Measurements from ENCODE around the gene NOC2L. TPM values are rescaled to one million over a fixed set of nuclear protein-coding genes. Genes with fewer than 3 reads are reported as not detected.
A peak's percentile ranks its signal among the peaks of the same experiment; 100 is the strongest.

The NOC2L gene
- total RNA-seq, 3 donors from 2014 or later = 36.2 to 38.7 (median 38.2) TPM

DNA sequence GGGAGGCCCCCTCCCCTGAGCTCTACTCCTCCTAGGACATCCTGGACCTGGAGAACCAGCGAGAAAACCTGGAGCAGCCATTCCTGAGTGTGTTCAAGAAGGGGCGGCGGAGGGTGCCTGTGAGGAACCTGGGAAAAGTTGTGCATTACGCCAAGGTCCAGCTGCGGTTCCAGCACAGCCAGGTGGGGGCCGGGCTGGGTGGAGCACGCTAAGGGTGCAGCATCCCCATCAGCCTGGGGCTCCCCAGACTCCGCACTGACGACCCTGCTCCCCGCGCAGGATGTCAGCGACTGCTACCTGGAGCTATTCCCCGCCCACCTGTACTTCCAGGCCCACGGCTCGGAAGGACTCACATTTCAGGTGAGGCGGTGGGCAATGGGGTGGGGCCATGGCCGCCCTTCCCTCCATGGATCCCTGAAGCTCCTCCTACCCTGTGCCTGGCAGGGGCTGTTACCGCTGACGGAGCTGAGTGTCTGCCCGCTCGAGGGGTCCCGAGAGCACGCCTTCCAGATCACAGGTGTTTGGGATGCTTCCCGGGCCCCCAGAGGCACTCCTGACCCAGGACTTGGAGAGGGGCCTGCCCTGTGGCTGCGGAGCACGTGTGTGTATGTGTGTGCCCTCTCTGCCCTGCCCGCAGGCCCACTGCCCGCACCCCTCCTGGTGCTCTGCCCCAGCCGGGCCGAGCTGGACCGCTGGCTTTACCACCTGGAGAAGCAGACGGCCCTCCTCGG lies 11.4 kb upstream of the NOC2L start:
- TF ChIP-seq, protein P1, sequence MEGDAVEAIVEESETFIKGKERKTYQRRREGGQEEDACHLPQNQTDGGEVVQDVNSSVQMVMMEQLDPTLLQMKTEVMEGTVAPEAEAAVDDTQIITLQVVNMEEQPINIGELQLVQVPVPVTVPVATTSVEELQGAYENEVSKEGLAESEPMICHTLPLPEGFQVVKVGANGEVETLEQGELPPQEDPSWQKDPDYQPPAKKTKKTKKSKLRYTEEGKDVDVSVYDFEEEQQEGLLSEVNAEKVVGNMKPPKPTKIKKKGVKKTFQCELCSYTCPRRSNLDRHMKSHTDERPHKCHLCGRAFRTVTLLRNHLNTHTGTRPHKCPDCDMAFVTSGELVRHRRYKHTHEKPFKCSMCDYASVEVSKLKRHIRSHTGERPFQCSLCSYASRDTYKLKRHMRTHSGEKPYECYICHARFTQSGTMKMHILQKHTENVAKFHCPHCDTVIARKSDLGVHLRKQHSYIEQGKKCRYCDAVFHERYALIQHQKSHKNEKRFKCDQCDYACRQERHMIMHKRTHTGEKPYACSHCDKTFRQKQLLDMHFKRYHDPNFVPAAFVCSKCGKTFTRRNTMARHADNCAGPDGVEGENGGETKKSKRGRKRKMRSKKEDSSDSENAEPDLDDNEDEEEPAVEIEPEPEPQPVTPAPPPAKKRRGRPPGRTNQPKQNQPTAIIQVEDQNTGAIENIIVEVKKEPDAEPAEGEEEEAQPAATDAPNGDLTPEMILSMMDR (IDR thresholded peaks at IDR 0.05) = no peak
- TF ChIP-seq POLR2A (IDR thresholded peaks at IDR 0.05) (no peak), POLR2AphosphoS5 (IDR thresholded peaks at IDR 0.05) (no peak)
- DNase-seq (ENCODE audit: low spot score in 2 of 2) = no peak
- peaks cover 2 to 29% of the 10 kb centered on the region in 2 donors for H3K27me3 ChIP-seq

DNA sequence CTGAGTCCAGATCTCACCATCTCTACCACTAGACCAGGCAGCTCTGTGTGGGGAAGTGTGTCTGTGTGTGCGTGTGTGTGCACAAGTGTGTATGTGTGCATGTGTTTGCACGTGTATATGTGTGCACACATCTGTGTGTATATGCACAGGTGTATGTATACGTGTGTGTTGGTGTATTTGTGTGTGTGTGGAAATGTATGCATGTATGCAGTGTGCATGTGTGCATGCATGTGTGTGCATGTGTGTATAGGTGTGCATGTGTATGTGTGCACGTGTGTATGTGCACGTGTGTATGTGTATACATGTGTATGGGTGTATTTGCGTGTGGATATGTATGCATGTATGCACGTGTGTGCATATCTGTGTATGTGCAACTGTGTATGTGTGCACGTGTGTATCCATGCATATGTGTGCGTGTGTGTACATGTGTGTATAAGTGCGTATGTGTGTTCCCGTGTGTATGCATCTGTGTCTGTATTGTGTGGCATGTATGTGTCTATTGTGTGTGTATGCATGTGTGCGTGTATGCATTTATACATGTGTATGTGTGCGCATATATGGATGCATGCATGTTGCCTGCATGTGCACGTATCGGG lies 10.3 kb upstream of the NOC2L start:
- Histone ChIP-seq H3K27me3 (peaks cover 2 to 29% of the 10 kb centered on the region in 2 donors), H3K36me3 (no peaks in the 10 kb centered on the region), H3K27ac (no peak overlapping the region), H3K4me1 (peaks cover 0 to 16% of the 10 kb centered on the region in 2 donors), H3K9me3 (no peaks in the 10 kb centered on the region), H3K4me3 (no peak overlapping the region)
- TF ChIP-seq, protein P1 (IDR thresholded peaks at IDR 0.05) = no peak
- TF ChIP-seq POLR2A (IDR thresholded peaks at IDR 0.05) (no peak), POLR2AphosphoS5 (IDR thresholded peaks at IDR 0.05) (no peak)
- intact Hi-C loops (cut with DNase I; ENCODE audit: low total_unique reads) = no loop called here
- DNase-seq (ENCODE audit: low spot score in 2 of 2) = no peak

More for the DNA sequence above, 11.4 kb upstream of the NOC2L start:
- no peaks in the 10 kb centered on the region for H3K36me3 ChIP-seq
- H3K27ac ChIP-seq = no peak overlapping the region
- H3K4me3 ChIP-seq = no peak overlapping the region
- intact Hi-C loops (cut with DNase I; ENCODE audit: low total_unique reads) = no loop called here
- no peaks in the 10 kb centered on the region for H3K9me3 ChIP-seq
- H3K4me1 ChIP-seq = peaks cover 0 to 21% of the 10 kb centered on the region in 2 donors

DNA sequence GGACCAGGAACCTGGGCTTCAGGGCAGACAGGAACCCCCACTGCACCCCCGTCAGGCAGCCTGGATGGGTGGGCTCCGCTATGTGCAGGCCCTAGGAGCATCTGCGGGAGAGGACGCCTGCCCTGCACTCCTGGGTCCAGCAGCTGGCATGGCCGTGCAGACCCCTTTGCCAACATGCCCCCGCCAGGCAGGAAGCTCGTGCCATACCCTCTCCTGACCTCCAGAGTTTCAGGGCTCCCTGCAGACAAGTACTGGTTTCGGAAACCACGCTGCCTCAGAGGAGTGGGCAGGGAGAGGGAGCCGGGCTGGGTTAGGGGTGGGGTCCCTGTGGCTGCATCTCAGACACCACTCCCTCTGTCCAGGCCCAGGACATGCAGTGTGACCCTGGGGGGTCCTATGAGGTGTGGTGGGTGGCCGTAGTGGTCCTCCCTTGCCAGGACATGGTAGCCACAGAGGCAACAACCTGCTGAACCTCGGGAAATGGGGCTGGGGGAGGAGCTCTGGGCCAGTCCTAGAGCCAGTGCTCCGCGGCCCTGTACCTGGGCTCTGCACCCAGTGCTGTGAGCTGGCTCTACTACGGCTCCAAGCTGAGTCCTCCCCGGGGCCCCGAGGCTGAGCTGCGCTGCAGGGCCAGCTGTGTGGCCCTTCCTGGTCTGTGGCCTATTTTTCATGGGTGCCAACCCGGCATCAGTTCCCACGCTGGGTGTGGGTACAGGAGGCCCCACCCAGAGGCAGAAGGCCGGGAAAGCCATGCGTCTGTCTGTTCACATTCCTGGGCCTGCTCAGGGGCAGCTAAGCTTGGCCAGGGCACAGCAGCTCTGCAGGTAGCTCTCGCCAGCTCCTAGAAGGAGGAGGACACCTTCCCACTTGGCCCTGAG lies 8.6 kb upstream of the NOC2L start:
- no peak for DNase-seq (ENCODE audit: low spot score in 2 of 2)
- H3K36me3 ChIP-seq = no peaks in the 10 kb centered on the region
- peak overlapping the region in 1 of 3 donors; percentile 93 for H3K4me3 ChIP-seq
- TF ChIP-seq POLR2A (IDR thresholded peaks at IDR 0.05) = no peak
- TF ChIP-seq, protein P1 (IDR thresholded peaks at IDR 0.05) = no peak
- TF ChIP-seq POLR2AphosphoS5 (IDR thresholded peaks at IDR 0.05) = no peak
- peaks cover 2 to 29% of the 10 kb centered on the region in 2 donors for H3K27me3 ChIP-seq
- H3K27ac ChIP-seq = no peak overlapping the region
- H3K4me1 ChIP-seq = peaks cover 0 to 16% of the 10 kb centered on the region in 2 donors
- H3K9me3 ChIP-seq = no peaks in the 10 kb centered on the region
- intact Hi-C loops (cut with DNase I; ENCODE audit: low total_unique reads) = no loop called here

DNA sequence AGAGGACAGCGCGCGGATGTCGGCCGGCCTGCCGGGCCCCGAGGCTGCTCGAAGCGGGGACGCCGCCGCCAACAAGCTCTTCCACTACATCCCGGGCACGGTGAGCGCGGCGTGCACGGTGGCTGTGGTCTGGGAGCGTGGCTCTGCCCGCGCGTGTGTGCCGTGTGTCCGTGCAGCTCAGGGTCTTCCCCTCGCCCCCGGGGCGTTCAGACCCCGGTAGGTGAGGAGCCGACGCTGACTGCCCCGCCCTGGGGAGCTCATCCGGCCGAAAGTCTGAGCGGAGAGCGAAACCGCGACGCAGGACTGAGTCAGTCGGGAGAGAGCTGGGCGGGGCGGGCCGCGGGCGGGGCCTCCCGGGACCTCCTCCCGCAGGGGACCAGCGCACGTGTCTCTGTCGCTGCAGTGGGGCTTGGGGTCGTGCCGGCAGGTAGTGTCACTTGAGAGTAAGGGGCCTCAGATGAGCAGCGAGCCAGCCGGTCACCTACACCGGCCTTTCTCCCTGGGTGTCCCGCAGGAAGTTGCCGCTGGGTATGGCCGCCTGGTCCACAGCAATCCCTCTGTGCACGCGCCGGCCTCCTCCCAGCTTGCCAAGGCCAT lies 7.7 kb upstream of the NOC2L start:
- H3K4me1 ChIP-seq = peaks cover 0 to 16% of the 10 kb centered on the region in 2 donors
- peaks cover 2 to 22% of the 10 kb centered on the region in 2 donors for H3K27me3 ChIP-seq
- intact Hi-C loops (cut with DNase I; ENCODE audit: low total_unique reads) = no loop called here
- DNase-seq (ENCODE audit: low spot score in 2 of 2) = peak; percentile 53 to 81
- peak overlapping the region; percentile 93 to 95 for H3K27ac ChIP-seq
- H3K36me3 ChIP-seq = no peaks in the 10 kb centered on the region
- no peaks in the 10 kb centered on the region for H3K9me3 ChIP-seq
- H3K4me3 ChIP-seq = peak overlapping the region; percentile 54 to 93 (median 69)
- TF ChIP-seq POLR2AphosphoS5 (IDR thresholded peaks at IDR 0.05) = peak; percentile 8 to 52 (median 43)
- TF ChIP-seq, protein P1 (IDR thresholded peaks at IDR 0.05) = no peak
- TF ChIP-seq POLR2A (IDR thresholded peaks at IDR 0.05) = no peak

Data from breast epithelium (tissue), 4 donors.